ENCODE measurements around the gene PTPRG.
"Not testable (repeated sequence)": the region's sequence is repeated elsewhere in the genome, so short reads cannot be mapped to it uniquely, and the experiment has no call there.

The PTPRG gene

GRCh38 chr3:61687663-61688306 is 126.4 kb downstream of the PTPRG start:
- no peak for DNase-seq

- DNase-seq, result no peak
Measured at GRCh38 chr3:61688307-61688984, 127.1 kb downstream of the PTPRG start.

GRCh38 chr3:61690016-61690415 is 128.6 kb downstream of the PTPRG start:
- no peak for DNase-seq

GRCh38 chr3:61691466-61691865 is 130.1 kb downstream of the PTPRG start:
- DNase-seq, result no peak

GRCh38 chr3:61697301-61697700 is 135.9 kb downstream of the PTPRG start:
- DNase-seq, result no peak

- not testable (repeated sequence) for DNase-seq
Measured at GRCh38 chr3:61698278-61699072, 137.1 kb downstream of the PTPRG start.

- DNase-seq, result no peak
Measured at GRCh38 chr3:61699622-61700021, 138.3 kb downstream of the PTPRG start.

GRCh38 chr3:61701011-61701410 is 139.6 kb downstream of the PTPRG start:
- no peak for DNase-seq

GRCh38 chr3:61702453-61702852 is 141.1 kb downstream of the PTPRG start:
- DNase-seq, result no peak

GRCh38 chr3:61704807-61705206 is 143.4 kb downstream of the PTPRG start:
- DNase-seq, result no peak

- no peak for DNase-seq
Measured at GRCh38 chr3:61707492-61707891, 146.1 kb downstream of the PTPRG start.

DNA sequence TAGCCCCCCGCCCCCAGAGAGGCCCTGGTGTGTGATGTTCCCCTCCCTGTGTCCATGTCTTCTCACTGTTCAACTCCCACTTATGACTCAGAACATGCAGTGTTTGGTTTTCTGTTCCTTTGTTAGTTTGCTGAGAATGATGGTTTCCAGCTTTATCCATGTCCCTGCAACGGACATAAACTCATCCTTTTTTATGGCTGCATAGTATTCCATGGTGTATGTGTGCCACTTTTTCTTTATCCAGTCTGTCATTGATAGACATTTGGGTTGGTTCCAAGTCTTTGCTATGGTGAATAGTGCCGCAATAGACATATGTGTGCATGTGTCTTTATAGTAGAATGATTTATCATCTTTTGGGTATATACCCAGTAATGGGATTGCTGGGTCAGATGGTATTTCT is 149.5 kb downstream of the PTPRG start:
- DNase-seq, result not testable (repeated sequence)

DNA sequence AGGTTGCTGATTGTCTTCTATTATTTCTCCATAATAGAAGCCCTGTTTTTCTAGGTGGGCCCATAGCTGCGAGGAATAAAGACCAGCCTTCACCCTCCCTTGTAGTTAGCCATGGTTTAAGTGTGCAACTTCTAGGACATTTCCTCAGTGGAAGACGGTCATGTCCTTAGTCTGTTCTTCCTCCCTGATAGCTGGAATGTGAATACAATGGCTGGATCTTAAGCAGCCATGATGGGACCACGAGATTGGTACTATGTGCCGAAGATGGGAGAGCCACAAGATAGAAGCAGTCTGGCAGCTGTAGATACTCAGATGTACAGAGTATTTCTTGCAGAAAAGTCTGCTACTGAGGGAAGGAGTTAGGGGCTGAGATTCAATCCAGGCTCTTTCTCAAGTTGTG is 152.9 kb downstream of the PTPRG start:
- DNase-seq, result no peak

- DNase-seq, result no peak
Measured at GRCh38 chr3:61715886-61716527, 154.6 kb downstream of the PTPRG start.

- DNase-seq, result not testable (repeated sequence)
Measured at GRCh38 chr3:61716693-61717092, 155.3 kb downstream of the PTPRG start.

- no peak for DNase-seq
Measured at GRCh38 chr3:61718565-61718964, 157.2 kb downstream of the PTPRG start.

DNA sequence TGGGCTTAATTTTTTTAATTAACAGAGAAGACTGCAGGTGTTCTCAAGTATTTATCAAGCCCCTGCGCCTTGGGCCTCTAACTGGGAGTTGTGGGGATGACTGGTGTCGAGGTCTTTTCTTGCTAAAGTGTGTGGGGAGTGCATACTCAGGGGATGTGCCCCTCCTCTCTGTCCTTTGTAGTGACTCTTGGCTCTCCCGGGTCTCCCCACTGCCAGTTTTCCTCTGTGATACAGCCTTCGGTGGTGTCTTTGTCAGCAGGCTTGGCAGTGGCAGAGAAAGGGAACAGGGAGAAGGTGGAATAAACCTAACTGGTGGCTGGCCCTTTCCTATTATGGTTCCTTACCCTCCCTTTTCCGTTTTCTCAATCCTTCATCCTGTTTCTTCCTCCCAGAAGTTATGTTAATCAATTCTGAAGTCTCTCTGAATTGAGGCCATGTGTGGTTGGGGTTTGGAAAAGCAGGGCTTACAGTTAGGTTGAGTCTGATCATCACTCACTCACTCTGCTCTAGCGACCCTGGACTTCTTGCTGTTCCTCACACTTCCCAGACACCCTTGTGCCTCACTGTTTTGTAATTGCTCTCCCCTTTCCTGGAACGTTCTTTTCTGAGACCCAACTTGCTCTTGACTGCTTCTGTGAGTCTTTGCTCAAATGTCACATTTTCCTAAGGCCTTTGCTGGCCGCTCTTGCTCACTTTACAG is 158.1 kb downstream of the PTPRG start:
- DNase-seq, result no peak

DNA sequence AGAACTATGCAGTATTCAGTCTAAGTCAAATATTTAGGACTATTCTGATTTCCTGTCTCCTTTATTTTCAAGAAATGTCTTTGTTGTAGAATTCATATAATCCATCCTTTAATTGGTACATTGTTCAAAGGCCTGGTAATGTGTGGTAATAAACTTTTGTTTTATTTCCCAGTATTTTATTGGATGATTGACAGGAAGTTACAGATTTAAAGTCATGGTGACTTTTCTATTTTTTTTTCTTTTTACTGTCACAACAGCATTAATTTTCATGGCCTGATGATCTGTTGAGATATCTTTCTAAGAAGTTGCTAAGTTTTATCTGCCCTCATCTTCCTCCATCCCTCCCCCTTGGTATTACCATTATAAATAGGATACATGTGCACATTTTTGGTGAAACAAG is 161.7 kb downstream of the PTPRG start:
- DNase-seq, result no peak

DNA sequence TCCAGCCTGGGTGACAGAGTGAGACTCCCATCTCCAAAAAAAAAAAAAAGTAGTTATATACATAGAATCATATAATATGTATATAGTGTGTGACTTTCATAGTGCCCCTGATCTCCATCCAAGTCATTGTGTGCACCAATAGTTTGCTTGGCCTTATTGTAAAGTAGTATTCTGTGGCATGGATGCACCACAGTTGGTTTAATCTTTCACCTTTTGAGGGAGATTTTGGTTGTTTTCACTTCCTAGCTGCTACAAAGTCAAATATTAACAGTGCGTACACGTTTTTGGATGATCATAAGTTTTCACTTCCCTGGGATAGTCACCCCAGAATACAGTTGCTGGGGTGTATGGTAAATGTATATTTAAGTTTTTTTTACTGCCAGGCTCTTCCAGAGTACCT is 162.8 kb downstream of the PTPRG start:
- no peak for DNase-seq

DNA sequence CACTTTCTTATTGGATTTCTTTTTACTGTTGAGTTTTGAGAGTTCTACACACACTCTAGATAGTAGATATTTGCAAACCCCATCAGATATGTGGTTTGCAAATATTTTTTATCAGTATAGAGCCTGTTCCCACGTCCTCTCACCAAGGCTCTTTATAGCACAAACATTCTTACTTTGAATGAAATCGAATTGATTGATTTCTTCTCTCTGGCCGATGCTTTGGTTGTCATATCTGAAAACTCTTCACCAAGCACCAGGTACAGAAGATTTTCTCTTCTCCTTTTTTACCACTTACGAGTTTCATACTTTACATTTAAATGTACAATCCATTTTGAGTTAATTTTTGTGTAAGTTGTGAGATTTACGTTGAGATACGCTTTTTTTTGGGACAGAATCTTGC is 163.4 kb downstream of the PTPRG start:
- no peak for DNase-seq

DNA sequence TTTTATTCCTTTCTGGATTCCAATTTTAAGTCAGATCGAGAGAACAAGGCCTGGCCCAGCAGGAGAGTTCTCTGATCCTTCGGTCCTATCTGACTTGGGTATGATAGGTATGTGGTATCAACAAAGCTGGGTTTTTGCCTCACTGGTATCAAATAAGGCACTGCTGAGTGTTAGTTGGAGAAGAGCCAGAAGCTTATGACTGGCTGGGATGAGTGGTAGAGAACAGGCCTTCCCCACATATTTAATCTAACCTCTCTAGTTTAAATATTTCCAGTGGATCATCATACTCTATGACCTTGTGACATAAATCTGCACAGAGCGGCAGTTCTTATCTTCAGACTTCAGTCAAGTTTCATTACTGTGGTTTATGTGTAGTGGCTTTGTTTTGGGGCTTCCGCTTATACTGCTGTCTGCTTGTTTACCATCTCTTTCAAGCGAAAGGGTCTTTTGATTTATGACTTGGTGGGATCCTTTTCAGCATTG is 164.5 kb downstream of the PTPRG start:
- DNase-seq, result no peak

- DNase-seq, result no peak
Measured at GRCh38 chr3:61727435-61727834, 166.1 kb downstream of the PTPRG start.

Data from NCI-H774 (cell line).